WTC11 (cell line): ENCODE results near the gene ZNF579.

Source experiments
- CTCF ChIP-seq: fragments of 200-600 bp; IDR thresholded peaks from 2 replicates; pipeline ENCODE4 v1.8.0; 2022; ENCODE audit warnings: antibody characterized with exemption
- JUN ChIP-seq: sonication (generic); formaldehyde crosslinking; IDR thresholded peaks from 2 replicates; pipeline ENCODE4 v1.8.0; 2023; ENCODE audit warnings: mild to moderate bottlenecking, missing genetic modification reagents
- KAT7 ChIP-seq: sonication (generic); formaldehyde crosslinking; IDR thresholded peaks from 2 replicates; pipeline ENCODE4 v1.8.1; 2023; ENCODE audit warnings: missing genetic modification reagents, mild to moderate bottlenecking, borderline replicate concordance
- NFYB ChIP-seq: sonication (generic); formaldehyde crosslinking; conservative IDR thresholded peaks from 2 replicates; pipeline ENCODE4 v1.8.0; 2022; ENCODE audit warnings: low read depth, missing genetic modification reagents
- TEAD1 ChIP-seq: sonication (generic); formaldehyde crosslinking; IDR thresholded peaks from 2 replicates; pipeline ENCODE4 v1.8.0; 2022; ENCODE audit warnings: mild to moderate bottlenecking, missing genetic modification reagents
- TP53 ChIP-seq: sonication (generic); formaldehyde crosslinking; IDR thresholded peaks from 2 replicates; pipeline ENCODE4 v1.8.1; 2023; ENCODE audit warnings: mild to moderate bottlenecking, missing genetic modification reagents
- ZNF232 ChIP-seq: sonication (generic); formaldehyde crosslinking; IDR thresholded peaks from 2 replicates; pipeline ENCODE4 v1.8.0; 2022; ENCODE audit warnings: mild to moderate bottlenecking, missing genetic modification reagents
- ZNF423 ChIP-seq: fragments of 250-450 bp; sonication (Bioruptor Pico); IDR thresholded peaks from 2 replicates; pipeline ENCODE4 v2.1.2; 2022; ENCODE audit warnings: mild to moderate bottlenecking, moderate library complexity
- ZNF532 ChIP-seq: fragments of 250-450 bp; sonication (Bioruptor Pico); IDR thresholded peaks from 2 replicates; pipeline ENCODE4 v1.9.0; 2021; ENCODE audit warnings: mild to moderate bottlenecking, borderline replicate concordance
- ZNF671 ChIP-seq: fragments of 250-450 bp; sonication (Bioruptor Pico); IDR thresholded peaks from 2 replicates; pipeline ENCODE4 v1.8.0; 2021; ENCODE audit warnings: mild to moderate bottlenecking

- no peak for TF ChIP-seq CTCF
- no peak for TF ChIP-seq ZNF671
- TF ChIP-seq JUN (CRISPR knock-in tag): no peak
- TF ChIP-seq ZNF423 (CRISPR knock-in tag): no peak
- TF ChIP-seq TEAD1 (CRISPR knock-in tag): no peak
- no peak for TF ChIP-seq TP53
- no peak for TF ChIP-seq KAT7 (CRISPR knock-in tag)
- no peak for TF ChIP-seq ZNF232 (CRISPR knock-in tag)
- no peak for TF ChIP-seq ZNF532 (CRISPR knock-in tag)
- no peak for TF ChIP-seq NFYB (CRISPR knock-in tag)
Observed at GRCh38 chr19:55567708-55568328, 12.8 kb downstream of the ZNF579 start.
